Measurements from ENCODE around the gene CRCP. TPM values are rescaled to one million over a fixed set of nuclear protein-coding genes. Genes with fewer than 3 reads are reported as not detected.

Gene CRCP
- polyA plus RNA-seq, 2 of the 4 experiments (the other 2 are of a cell fraction): 33.1 to 40.3 TPM

- no peak for ATAC-seq
- ChIA-PET CTCF (no interaction called here), POLR2A (no interaction called here)
- DNase-seq (ENCODE audit: low read depth in 1 of 2, low spot score in 1 of 2): no peak
- Histone ChIP-seq H3K4me1 (peaks cover 10% of the 10 kb centered on the region; the same call in 2 of the 3 replicates), H3K4me3 (no peak overlapping the region), H3K27ac (no peak overlapping the region), H3K9me3 (no peaks in the 10 kb centered on the region), H3K4me2 (no peak overlapping the region)
- WGBS (ENCODE audit: missing lambda C conversion rate): 84% methylated on average over 12 of the region's 12 CpGs
- FAIRE-seq: no peak
- no peak for TF ChIP-seq RCOR1 (IDR thresholded peaks at IDR 0.05; ENCODE audit: low read depth, low read length)
- TF ChIP-seq E2F6 (IDR thresholded peaks at IDR 0.05; ENCODE audit: borderline replicate concordance, low read depth): no peak
- TF ChIP-seq FOSB (CRISPR knock-in tag; IDR thresholded peaks at IDR 0.05): no peak
- TF ChIP-seq PBX3 (IDR thresholded peaks at IDR 0.05): no peak
- TF ChIP-seq KDM1A (IDR thresholded peaks at IDR 0.05; ENCODE audit: low read depth): no peak
- TF ChIP-seq NFE2L2 (conservative IDR thresholded peaks at IDR 0.05; ENCODE audit: low read length): no peak
- no peak for TF ChIP-seq SMC3 (IDR thresholded peaks at IDR 0.05)
- no peak for TF ChIP-seq MAZ (IDR thresholded peaks at IDR 0.05; ENCODE audit: borderline replicate concordance, low read depth, low read length)
- TF ChIP-seq EP300 (IDR thresholded peaks at IDR 0.05): no peak
- no peak for TF ChIP-seq CBX2 (IDR thresholded peaks at IDR 0.05; ENCODE audit: borderline replicate concordance, low read depth)
- no peak for TF ChIP-seq EHF (CRISPR knock-in tag; IDR thresholded peaks at IDR 0.05)
- no peak for TF ChIP-seq KDM5A (IDR thresholded peaks at IDR 0.05)
- no peak for TF ChIP-seq ZNF302 (CRISPR knock-in tag; IDR thresholded peaks at IDR 0.05)
- TF ChIP-seq BCL3 (IDR thresholded peaks at IDR 0.05): no peak
- no peak for TF ChIP-seq TP53 (CRISPR knock-in tag; IDR thresholded peaks at IDR 0.05)
- TF ChIP-seq USF2 (IDR thresholded peaks at IDR 0.05): no peak
- TF ChIP-seq MAFK (IDR thresholded peaks at IDR 0.05; ENCODE audit: partially characterized antibody): no peak
- no peak for TF ChIP-seq NPAS2 (CRISPR knock-in tag; IDR thresholded peaks at IDR 0.05; ENCODE audit: borderline replicate concordance)
These were observed 37.9 kb downstream of the CRCP start for GRCh38 chr7:66152371-66153191.

- Histone ChIP-seq H3K9me3 (no peaks in the 10 kb centered on the region), H3K4me3 (no peak overlapping the region), H3K4me1 (peaks cover 5% of the 10 kb centered on the region; the same call in 2 of the 3 replicates), H3K4me2 (no peak overlapping the region), H3K27ac (no peak overlapping the region)
- DNase-seq (ENCODE audit: low read depth in 1 of 2, low spot score in 1 of 2) (no peak), ATAC-seq (no peak), FAIRE-seq (no peak)
- TF ChIP-seq RCOR1 (IDR thresholded peaks at IDR 0.05; ENCODE audit: low read depth, low read length): no peak
- no peak for TF ChIP-seq NPAS2 (CRISPR knock-in tag; IDR thresholded peaks at IDR 0.05; ENCODE audit: borderline replicate concordance)
- no peak for TF ChIP-seq RAD21 (conservative IDR thresholded peaks at IDR 0.05 in 1 of 2, IDR thresholded peaks at IDR 0.05 in 1 of 2)
- no peak for TF ChIP-seq MAX (IDR thresholded peaks at IDR 0.05)
- ChIA-PET POLR2A (no interaction called here), CTCF (interaction anchor here (0.6 to 2.0 kb wide), 4 partner anchors 8 to 118 kb away, joined by 3 to 4 read pairs (median 4); no protein-coding TSS in a partner anchor)
- 95% methylated on average over 11 of the region's 11 CpGs for WGBS (ENCODE audit: missing lambda C conversion rate)
These were observed 39.0 kb downstream of the CRCP start for GRCh38 chr7:66153691-66154090.

Measured in A549 (cell line).